HG02870 (cell line): Measurements from ENCODE around the gene KANK2.
"Not testable (repeated sequence)": the region's sequence is repeated elsewhere in the genome, so short reads cannot be mapped to it uniquely, and the experiment has no call there.

Source experiments
- ATAC-seq: cut with Tn5 transposase; IDR thresholded peaks from one replicate; pipeline ENCODE4 v1.9.1; 2021; ENCODE audit warnings: mild to moderate bottlenecking, moderate library complexity; ENCODE audit not compliant: unreplicated experiment

The KANK2 gene

DNA sequence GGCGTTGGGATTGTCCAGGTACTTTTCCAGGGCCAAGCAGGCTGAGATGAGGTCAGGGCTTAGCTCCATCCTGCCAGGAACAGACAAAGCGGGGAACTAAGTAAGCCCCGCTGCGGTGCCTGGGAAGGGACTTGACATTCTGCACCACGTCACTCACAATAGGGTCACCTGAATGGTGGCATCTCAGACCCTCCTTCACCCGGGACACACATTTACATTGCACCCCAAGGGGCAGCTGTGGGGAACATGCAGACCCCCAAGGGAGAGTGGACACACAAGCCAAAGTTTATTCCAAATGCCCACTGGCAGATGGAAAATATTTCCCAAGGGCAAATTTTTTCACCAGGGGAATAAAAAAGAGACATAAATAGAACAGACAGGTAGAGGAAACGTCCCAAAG, 21.4 kb downstream of the KANK2 start:
- ATAC-seq = no peak

DNA sequence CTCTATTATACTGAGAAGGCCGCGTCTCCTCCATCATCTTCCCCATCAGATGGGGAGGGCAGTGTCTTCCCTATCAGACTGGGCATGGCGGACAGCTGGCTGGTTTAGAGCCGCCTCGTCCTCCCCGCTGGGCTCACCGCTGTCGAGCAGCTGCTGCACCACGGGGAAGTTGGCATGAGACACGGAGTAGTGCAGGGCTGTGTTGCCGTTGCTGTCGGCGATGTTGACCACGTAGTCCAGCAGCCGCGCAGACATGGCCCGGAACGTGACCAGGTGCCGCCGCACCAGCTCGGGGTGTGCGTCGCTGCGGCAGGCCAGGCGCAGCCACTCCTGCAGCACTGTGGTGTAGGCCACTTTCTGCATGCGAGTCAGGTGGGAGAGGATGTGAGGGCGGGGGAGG, 23.0 kb downstream of the KANK2 start:
- ATAC-seq = no peak

DNA sequence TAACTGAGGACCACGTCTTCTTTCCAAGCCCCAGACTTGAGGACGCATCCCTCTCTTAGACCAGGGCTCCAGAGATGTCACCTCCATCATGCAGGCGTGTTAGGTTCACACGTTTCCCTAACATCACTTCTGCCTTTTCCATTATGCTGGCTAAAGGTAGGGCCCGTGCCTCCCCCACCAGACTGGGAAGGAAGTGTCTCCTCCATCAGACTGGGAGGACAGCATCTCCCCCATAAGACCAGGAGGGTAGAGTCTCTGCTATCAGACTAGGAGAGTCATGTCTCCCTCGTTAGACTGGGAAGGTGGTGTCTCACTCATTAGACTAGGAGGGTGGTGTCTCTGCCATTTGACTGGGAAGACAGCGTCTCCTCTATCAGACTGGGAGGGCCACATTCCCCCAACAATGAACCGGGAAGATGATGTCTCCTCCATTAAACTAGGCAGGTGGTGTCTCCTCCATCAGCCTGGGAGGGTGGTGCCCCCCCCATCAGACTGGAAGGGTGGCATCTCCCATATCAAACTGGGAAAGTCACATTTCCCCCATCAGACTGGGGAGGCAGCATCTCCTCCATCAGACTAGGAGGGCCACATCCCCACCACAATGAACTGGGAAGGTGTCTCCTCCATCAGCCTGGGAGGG, 23.7 kb downstream of the KANK2 start:
- no peak for ATAC-seq

DNA sequence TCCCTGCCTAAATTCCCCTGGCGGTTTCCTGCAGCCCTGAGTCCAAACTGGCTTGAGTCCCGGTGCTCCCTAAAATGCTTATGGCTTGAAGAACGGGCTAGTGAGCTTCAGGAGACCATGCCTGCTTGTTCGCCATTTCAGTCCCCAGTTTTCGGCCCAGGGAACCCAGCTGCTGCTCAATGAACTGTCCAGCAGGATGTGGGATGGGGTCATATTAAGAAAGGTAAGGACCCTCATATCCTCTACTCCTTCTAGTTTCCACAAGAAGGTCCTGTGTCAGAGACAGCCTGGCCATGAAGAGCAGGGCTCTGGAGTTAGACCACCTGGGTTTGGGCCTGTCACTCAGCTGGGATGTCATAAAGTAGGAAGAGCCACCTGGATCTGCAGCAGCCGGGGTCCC, 24.8 kb downstream of the KANK2 start:
- ATAC-seq = no peak

DNA sequence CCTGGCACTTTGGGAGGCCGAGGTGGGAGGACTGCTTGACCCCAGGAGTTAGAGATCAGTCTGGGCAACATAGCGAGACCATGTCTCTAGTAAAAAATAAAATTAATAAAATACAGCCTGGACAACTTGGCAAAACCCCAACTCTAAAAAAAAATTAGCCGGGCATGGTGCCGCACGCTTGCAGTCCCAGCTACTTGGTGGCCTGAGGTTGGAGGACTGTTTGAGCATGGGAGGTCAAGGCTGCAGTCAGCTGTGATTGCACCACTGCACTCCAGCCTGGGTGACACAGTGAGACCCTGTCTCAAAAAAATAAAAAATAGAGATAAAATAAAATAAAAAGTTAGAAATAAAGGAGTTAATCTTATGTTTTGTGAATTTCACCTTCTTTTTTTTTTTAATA, 26.2 kb downstream of the KANK2 start:
- no peak for ATAC-seq

DNA sequence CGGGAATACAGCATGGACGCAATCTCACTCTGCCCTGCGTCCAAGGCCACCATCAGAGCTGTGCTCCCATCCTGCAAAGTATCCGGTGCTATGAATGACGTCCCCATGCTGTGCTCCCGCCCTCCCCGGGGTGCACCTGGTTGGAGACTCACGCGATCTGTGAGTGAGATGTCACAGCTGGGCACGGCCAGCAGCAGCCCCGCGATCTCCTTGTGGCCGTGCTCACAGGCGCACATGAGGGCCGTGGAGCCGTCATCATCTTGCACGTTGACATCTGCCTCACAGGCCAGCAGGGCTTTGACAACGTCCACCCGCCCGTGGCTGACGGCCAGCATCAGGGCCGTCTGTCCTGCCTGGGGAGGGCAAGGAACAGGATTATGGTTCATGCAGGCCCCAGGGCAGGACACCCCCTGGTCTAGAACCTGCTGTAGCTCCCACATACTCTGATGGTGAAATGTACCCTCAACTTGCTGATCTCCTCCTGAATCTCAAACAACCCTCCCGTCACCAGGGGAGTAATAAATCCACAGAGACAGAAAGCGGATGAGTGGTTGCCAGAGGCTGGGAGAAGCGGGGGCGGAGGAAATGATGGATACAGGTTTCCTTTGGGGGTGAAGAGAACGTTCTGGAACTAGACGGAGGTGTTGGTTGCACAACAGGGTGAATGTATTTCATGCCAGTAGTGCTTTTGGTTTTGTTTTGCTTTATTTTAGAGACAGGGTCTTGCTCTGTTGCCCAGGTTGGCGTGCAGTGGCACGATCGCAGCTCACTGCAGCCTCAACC, 27.3 kb downstream of the KANK2 start:
- ATAC-seq = no peak

DNA sequence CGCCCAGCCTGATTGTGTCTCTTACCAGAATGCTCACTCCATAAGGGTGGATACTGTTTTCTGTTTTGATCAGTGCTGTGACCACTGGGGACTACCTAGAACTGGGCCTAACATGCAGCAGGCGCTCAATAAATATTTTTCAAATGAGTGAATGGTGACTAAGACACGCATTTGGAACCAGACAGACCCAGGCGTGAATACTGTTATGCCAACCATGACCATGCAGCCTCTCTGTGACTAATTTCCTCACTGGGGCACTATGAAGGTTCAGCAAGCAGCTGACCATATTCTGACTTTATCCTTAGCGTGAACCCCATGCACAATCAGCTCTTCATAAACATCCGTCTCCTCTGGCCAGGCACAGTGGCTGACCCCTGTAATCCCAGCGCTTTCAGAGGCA, 28.8 kb downstream of the KANK2 start:
- ATAC-seq = no peak

DNA sequence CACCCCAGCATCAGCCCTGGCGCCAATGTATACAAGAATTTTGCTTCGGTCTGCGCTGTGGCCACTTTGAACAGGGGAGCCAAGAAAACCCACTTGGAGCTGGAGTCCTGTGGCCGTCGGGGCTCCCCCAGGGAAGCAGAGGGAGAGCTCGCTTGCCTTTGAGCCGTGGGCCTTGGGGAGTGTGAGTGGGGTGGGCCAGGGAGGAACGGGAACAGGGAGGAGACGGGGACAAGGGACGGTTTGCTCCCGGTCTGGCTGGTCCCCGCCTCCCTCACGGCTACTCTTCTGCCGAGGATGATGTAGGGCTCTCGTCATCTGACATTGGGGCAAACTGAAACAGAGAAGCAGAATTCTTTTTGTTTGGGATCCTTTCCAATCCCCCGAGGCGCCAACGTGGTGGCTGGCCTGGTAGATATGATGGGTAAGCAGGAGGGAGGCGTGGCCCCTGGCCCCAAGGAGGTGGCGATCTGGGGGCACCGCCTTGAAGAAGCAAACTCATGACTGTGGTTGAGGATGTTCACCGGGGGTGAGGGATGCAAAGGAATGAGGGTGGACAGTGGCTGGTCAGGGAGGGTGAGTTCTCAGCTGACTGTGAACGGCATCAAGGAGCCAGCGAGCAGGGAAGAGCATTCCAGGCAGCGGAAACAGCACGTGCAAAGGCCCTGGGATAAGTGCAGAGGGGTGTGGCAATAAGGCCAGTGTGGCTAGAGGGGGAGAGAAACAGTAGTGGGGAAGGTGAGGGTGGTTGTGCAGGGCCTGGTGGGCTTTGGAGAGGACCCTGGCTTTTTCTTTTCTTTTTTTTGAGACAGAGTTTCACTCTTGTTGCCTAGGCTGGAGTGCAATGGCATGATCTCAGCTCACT, 30.8 kb downstream of the KANK2 start:
- ATAC-seq = no peak

DNA sequence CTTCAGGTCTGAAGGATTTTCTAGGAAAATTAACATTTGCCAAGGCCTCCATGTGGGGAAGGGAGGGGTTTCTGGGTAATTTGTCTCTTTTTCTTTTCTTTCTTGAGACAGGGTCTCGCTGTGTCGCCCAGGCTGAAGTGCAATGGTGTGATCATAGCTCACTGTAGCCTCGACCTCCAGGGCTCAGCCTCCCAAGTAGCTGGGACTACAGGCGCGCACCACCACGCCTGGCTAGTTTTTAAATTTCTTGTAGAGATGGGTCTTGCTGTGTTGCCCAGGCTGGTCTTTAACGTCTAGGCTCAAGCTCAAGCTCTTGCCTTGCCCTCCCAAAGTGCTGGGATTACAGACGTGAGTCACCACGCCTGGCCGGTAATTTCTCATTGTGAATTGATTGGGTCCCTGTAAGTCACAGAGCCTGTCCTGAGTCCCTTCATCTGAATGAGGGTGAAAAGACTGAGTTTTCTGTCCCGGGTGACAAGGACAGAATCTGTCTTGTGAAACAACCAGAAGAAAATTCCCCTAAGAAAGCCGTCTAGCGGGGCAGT, 31.8 kb downstream of the KANK2 start:
- ATAC-seq = no peak

DNA sequence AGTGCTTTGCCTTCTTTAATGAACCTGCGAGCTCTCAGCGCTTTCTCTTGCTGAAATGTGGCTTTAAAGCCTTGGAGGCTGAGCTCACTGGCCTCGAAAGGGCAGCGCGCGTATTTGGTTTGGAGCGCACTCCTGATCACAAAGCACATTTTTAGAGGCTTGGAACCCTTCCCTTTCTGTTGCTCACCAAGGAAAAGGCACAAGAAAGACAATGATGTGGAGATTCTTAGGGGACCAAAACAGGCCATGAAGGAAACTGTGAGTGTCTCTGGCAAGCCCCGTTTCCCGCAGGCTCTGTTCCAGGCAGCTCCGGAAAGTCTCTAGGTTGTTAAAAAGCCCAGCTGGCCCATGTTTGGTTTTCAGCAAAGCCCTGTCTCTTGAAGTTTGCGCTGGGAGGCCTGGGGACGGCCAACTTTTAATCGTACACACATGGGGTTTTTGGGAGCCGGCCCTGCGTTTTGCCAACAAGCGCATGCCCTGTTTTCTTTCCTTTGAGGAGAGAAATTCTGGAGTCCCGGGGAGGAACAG, 32.4 kb downstream of the KANK2 start:
- ATAC-seq = no peak

DNA sequence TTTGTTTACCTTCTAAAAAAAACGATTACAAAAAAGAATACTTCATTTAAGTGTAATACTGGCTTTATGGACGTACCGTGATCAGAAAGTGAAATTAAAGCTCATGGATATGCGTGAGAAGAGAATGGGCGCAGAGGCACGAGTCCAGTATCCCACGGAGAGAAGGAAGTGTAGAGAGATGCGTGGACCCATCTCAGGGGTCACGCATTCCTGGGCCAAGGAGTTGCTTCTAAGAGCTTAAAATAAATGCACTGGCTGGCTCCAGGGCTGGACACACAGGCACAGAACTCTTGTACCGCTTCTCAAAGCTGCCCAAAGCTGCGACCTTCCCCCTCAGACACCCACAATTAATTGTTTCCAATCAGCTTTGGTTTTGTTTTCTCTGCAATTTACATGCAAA, 33.0 kb downstream of the KANK2 start:
- no peak for ATAC-seq

DNA sequence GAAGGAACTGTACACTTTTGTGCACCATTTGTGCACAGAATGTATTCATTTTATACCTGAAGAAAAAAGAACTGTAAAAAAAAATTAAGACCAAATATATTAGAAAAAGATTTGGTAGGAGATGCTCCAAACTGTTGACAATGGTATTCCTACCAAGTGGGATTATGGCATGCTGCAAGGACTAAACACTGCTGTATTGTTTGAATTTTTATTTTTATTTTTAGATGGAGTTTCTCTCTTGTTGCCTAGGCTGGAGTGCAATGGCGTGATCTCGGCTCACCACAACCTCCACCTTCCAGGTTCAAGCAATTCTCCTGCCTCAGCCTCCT, 36.9 kb downstream of the KANK2 start:
- not testable (repeated sequence) for ATAC-seq

DNA sequence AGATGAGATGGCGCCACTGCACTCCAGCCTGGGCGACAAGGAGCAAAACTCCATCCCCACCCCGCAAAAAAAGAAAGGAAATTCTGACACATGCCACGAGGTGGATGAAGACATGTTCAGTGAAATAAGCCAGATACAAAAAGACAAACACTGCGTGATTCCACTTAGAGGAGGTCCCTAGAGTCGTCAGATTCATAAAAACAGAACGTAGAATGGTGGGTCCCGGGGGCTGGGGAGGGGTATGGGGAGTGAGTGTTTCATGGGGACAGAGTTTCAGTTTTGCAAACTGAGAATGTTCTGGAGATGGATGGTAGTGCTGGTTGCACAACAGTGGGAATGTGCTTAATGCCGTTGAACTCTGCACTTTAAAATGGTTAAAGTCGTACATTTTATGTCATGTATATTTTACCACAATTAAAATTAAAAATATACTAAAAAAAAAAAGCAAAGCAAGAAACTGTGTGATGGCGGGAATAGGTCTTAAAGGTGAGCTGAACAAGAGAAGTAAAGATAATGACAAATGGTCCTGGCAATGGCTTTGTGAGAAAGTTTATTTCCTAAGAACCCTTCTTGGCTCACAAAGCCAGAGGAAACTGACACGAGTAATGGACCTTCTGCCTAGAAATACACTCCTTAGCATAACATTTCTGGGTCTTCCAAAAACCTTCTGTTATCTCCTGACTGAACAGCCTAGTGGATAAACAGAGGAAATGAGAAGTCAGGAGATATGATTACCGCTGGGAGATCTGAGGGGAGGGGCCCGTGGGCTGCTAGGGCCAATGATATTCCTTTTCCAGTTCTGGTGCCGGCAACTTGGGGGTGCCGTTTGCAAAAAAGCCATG, 37.5 kb downstream of the KANK2 start:
- no peak for ATAC-seq

DNA sequence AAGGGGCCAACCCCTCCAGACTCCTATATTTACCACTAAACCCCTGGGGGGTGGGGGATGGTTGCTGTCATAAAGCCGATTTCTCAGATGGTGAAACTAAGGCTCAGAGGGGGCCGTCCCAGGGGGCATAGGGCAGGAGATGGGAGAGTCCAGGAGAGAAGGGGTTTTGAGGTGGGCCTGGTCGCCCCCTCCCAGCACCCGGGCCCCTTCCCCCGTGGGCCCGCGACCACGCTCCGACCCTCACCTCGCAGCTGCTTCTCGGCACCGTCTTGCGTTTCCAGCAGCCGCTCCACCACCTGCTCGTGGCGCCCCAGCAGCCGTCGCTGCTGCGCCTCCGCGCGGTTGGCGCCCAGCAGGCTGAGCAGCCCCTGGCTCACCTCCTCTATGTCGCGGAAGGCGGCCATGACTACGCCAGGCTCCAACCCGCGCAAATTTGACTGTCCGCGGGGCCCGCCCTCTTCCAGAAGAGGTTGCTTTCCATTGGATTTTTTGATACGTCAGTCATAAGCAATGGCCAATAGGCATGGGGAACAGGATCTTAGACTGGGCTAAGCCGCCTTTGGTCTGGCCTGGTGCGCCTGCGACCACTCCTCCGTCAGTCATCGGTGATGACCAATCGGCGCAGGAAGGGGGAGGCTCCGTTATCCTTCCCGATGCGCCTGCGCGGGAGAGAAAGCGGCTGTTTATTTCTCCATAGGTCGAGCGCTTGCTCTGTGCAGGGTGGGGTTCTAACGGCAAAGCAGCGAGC, 41.8 kb downstream of the KANK2 start, which contains the start of gene SPC24:
SPC24 (minus strand) TSS at position 410 of the 748 bp plus-strand sequence; CDS start at position 404, 6 bp downstream.
- ATAC-seq = peak; percentile 96

DNA sequence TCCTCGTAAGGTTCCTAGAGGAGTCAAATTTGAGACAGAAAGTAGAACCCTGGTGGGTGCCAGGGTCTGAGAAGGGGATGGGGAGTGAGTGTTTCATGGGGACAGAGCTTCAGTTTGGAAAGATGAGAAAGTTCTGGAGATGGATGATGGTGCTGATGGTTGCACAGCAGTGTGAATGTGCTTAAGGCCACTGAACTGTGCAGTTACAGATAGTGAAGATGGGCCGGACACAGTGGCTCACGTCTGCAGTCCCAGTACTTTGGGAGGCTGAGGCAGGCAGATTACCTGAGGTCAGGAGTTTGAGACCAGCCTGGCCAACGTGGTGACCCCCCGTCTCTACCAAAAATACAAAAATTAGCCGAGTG, 42.7 kb downstream of the KANK2 start:
- no peak for ATAC-seq

DNA sequence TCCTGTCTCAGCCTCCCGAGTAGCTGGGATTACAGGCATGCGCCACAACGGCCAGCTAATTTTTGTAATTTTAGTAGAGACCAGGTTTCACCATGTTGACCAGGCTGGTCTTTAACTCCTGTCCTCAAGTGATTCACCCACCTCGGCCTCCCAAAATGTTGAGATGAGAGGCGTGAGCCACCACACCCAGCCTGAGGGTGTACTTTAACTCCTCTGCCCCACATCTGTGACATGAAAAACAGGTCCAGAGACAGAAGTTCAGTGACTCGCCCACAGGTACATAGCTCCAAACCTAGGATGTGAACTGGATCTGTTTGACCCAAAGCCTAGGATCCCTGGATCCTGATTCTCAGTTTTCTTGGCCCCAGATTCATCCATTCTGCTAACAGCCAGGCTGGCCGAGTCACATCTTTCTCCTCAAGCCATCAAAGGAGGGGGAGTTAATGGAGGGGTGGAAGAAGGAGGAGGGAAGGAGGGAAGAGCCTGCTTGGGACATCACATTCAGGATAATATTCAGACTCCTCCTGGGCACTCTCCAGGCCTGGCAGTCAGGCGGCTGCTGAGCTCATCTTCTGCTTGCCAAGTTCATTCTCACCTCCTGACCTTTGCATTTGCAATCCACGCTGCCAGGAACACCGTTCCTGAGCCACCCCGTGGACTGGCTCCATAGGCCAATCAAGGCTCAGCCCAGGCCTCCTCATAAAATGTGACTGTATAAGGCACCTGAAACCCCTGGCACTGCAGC, 44.9 kb downstream of the KANK2 start:
- no peak for ATAC-seq

DNA sequence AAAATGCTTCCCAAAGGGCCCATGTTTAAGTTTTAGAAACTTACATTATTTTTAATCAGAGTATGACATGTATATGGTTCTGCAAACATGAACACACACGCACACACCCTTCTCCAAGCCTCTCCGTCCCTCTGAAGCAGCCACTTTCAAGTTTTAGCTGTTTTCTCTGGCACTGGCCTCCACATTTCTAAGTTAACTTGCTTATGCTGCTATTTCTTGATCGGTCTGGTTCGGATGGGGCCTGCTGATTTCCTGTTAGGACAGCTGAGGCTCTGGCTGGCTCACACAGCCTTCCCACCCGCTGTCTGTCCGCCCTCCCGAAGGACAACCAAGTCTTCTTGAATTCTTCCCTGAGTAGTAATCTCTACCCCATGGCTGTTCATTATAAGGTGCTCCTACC, 46.2 kb downstream of the KANK2 start:
- no peak for ATAC-seq

DNA sequence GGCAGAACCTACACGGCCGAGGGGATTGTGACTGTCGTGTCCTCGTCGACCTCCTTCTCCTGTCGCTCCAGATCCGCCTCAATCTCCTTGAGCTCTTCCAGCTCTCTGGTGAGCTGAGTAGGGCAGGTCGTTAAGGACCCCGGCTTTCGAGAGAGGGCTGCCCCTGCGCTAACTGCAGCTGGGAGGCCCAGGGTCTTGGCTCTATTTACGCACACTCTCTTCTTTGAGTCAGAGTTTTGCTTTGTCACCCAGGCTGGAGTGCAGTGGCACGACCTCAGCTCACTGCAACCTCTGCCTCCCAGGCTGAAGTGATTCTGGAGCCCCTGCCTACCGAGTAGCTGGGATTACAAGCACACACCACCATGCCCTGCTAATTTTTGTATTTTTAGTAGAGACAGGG, 49.3 kb downstream of the KANK2 start:
- no peak for ATAC-seq

DNA sequence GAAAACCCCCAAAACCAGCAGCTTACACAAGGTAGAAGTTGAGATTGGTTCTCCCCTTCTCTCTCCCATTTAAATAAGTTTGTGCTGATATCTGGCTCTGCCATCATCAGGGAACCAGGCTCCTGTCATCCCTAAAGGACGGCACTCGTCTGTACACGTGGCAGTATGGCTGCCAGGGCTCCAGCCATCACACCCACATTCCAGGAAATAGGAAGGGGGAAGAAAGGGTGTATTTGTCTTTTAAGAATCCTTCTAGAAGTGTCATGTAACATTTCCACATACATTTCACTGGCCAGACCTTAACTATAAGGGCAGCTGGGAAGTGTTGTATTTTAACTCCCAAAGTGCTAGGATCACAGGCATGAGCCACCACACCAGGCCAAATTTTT, 51.8 kb downstream of the KANK2 start:
- ATAC-seq = no peak
